Measurements from ENCODE around the gene FZD8.

Gene FZD8

DNA sequence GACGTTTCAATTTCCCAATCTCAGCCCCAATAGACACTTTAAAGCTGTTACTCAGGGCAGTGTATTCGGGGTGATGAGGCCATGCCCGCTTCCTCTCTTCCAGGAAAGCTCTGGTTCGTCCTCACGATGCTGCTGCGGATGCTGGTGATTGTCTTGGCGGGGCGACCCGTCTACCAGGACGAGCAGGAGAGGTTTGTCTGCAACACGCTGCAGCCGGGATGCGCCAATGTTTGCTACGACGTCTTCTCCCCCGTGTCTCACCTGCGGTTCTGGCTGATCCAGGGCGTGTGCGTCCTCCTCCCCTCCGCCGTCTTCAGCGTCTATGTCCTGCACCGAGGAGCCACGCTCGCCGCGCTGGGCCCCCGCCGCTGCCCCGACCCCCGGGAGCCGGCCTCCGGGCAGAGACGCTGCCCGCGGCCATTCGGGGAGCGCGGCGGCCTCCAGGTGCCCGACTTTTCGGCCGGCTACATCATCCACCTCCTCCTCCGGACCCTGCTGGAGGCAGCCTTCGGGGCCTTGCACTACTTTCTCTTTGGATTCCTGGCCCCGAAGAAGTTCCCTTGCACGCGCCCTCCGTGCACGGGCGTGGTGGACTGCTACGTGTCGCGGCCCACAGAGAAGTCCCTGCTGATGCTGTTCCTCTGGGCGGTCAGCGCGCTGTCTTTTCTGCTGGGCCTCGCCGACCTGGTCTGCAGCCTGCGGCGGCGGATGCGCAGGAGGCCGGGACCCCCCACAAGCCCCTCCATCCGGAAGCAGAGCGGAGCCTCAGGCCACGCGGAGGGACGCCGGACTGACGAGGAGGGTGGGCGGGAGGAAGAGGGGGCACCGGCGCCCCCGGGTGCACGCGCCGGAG is 34.4 kb downstream of the FZD8 start:
- H2AFZ ChIP-seq (ENCODE audit: low read length), result no peak overlapping the region
- H3K4me2 ChIP-seq (ENCODE audit: low read depth, low read length), result no peak overlapping the region
- H3K9me3 ChIP-seq (replicated peaks; ENCODE audit: insufficient read depth, low read length), result no peaks in the 10 kb centered on the region
- no peaks in the 10 kb centered on the region for H3K36me3 ChIP-seq (replicated peaks; ENCODE audit: insufficient read depth, low read length)
- H3K4me3 ChIP-seq (ENCODE audit: low read length), result no peak overlapping the region
- no peak for TF ChIP-seq EZH2 (optimal IDR thresholded peaks at IDR 0.05; ENCODE audit: low read depth, low read length)
- no peak for TF ChIP-seq CTCF (IDR thresholded peaks at IDR 0.05; ENCODE audit: low read length)
- no peak for TF ChIP-seq EZH2phosphoT487 (IDR thresholded peaks at IDR 0.05; ENCODE audit: low read length)
- H4K20me1 ChIP-seq (ENCODE audit: insufficient read depth, low read length), result no peaks in the 10 kb centered on the region
- H3K4me1 ChIP-seq (ENCODE audit: low read length), result no peaks in the 10 kb centered on the region
- H3K9ac ChIP-seq (ENCODE audit: low read length), result no peak overlapping the region
- H3K9me2 ChIP-seq (replicated peaks; ENCODE audit: insufficient read depth, low read length), result no peaks in the 10 kb centered on the region
- no peak for DNase-seq
- H3K27me3 ChIP-seq (replicated peaks; ENCODE audit: insufficient read depth, low read length), result no peaks in the 10 kb centered on the region
- no peak overlapping the region for H3K27ac ChIP-seq (ENCODE audit: low read length)
- no peaks in the 10 kb centered on the region for H3K79me2 ChIP-seq (ENCODE audit: low read length)
- no peaks in the 10 kb centered on the region for H3F3A ChIP-seq (ENCODE audit: insufficient read depth, low read length)

- no peaks in the 10 kb centered on the region for H3K4me1 ChIP-seq (ENCODE audit: low read length)
- H3K36me3 ChIP-seq (replicated peaks; ENCODE audit: insufficient read depth, low read length), result no peaks in the 10 kb centered on the region
- H3K9ac ChIP-seq (ENCODE audit: low read length), result no peak overlapping the region
- DNase-seq, result no peak
- H3K4me3 ChIP-seq (ENCODE audit: low read length), result no peak overlapping the region
- no peaks in the 10 kb centered on the region for H3K9me3 ChIP-seq (replicated peaks; ENCODE audit: insufficient read depth, low read length)
- no peaks in the 10 kb centered on the region for H4K20me1 ChIP-seq (ENCODE audit: insufficient read depth, low read length)
- no peaks in the 10 kb centered on the region for H3K27me3 ChIP-seq (replicated peaks; ENCODE audit: insufficient read depth, low read length)
- no peak overlapping the region for H2AFZ ChIP-seq (ENCODE audit: low read length)
- no peaks in the 10 kb centered on the region for H3F3A ChIP-seq (ENCODE audit: insufficient read depth, low read length)
- no peak overlapping the region for H3K4me2 ChIP-seq (ENCODE audit: low read depth, low read length)
- H3K79me2 ChIP-seq (ENCODE audit: low read length), result no peaks in the 10 kb centered on the region
- no peaks in the 10 kb centered on the region for H3K9me2 ChIP-seq (replicated peaks; ENCODE audit: insufficient read depth, low read length)
- H3K27ac ChIP-seq (ENCODE audit: low read length), result no peak overlapping the region
- no peak for TF ChIP-seq CTCF (IDR thresholded peaks at IDR 0.05; ENCODE audit: low read length)
These were observed 35.7 kb downstream of the FZD8 start for GRCh38 chr10:35606430-35606829.

- H3F3A ChIP-seq (ENCODE audit: insufficient read depth, low read length), result no peaks in the 10 kb centered on the region
- H3K4me3 ChIP-seq (ENCODE audit: low read length), result no peak within 1 kb of the TSS
- H3K9ac ChIP-seq (ENCODE audit: low read length), result no peak within 1 kb of the TSS
- no peaks in the 10 kb centered on the region for H3K4me1 ChIP-seq (ENCODE audit: low read length)
- no peak within 1 kb of the TSS for H3K27ac ChIP-seq (ENCODE audit: low read length)
- no peak for DNase-seq
- TF ChIP-seq EZH2phosphoT487 (IDR thresholded peaks at IDR 0.05; ENCODE audit: low read length), result no peak
- no peak for TF ChIP-seq EZH2 (optimal IDR thresholded peaks at IDR 0.05; ENCODE audit: low read depth, low read length)
- no peak for TF ChIP-seq CTCF (IDR thresholded peaks at IDR 0.05; ENCODE audit: low read length)
- no peaks in the 10 kb centered on the region for H3K9me2 ChIP-seq (replicated peaks; ENCODE audit: insufficient read depth, low read length)
- no peaks in the 10 kb centered on the region for H4K20me1 ChIP-seq (ENCODE audit: insufficient read depth, low read length)
- no peaks in the 10 kb centered on the region for H3K9me3 ChIP-seq (replicated peaks; ENCODE audit: insufficient read depth, low read length)
- H3K36me3 ChIP-seq (replicated peaks; ENCODE audit: insufficient read depth, low read length), result no peaks in the 10 kb centered on the region
- H2AFZ ChIP-seq (ENCODE audit: low read length), result no peak within 1 kb of the TSS
- H3K27me3 ChIP-seq (replicated peaks; ENCODE audit: insufficient read depth, low read length), result no peaks in the 10 kb centered on the region
- no peaks in the 10 kb centered on the region for H3K79me2 ChIP-seq (ENCODE audit: low read length)
- no peak within 1 kb of the TSS for H3K4me2 ChIP-seq (ENCODE audit: low read depth, low read length)
These were observed 36.9 kb downstream of the FZD8 start, which contains the start of gene GJD4 for GRCh38 chr10:35605191-35605590. TSS of gene GJD4 (plus strand) at chr10:35605341. CDS start at chr10:35605568, 227 bp downstream.
